Gastrocnemius medialis (tissue), 4 donors: ENCODE results near the gene GPR161. TPM values are rescaled to one million over a fixed set of nuclear protein-coding genes. Genes with fewer than 3 reads are reported as not detected.
"Not testable (repeated sequence)": the region's sequence is repeated elsewhere in the genome, so short reads cannot be mapped to it uniquely, and the experiment has no call there.

Experiments
- ATAC-seq, 2 donors: fragments of 150-250 bp; one replicate each; pipeline ENCODE4 v1.9.1; 2016
- DNase-seq, 2 donors: peaks; one replicate each; pipeline ENCODE4 v3.0.0-alpha.2; 2019
- H3K27ac ChIP-seq, 4 donors: fragments of 200-600 bp; sonication (generic); 1 replicate in 1 of 4; 2 replicates in 3 of 4; pipeline ENCODE4 v1.5.1; 2016 to 2018; ENCODE audit warnings: mild to moderate bottlenecking in 2 of 4, moderate library complexity in 1 of 4
- H3K27me3 ChIP-seq, 3 donors: fragments of 200-600 bp; sonication (generic) in 2 of 3; 1 replicate in 1 of 3; 2 replicates in 2 of 3; pipeline versions ENCODE4 v1.5.1 to v1.6.0; 2016 to 2019; ENCODE audit warnings: mild to moderate bottlenecking in 1 of 3, moderate library complexity in 1 of 3
- H3K36me3 ChIP-seq, 2 donors: fragments of 200-600 bp; sonication (generic) in 1 of 2; one replicate each; pipeline ENCODE4 v1.5.1; 2017 to 2018
- H3K4me1 ChIP-seq, 2 donors: fragments of 200-600 bp; sonication (generic) in 1 of 2; one replicate each; pipeline ENCODE4 v1.5.1; 2016 to 2017; ENCODE audit warnings: mild to moderate bottlenecking in 2 of 2
- H3K4me3 ChIP-seq, 4 donors: fragments of 200-600 bp; sonication (generic) in 3 of 4; 1 replicate in 1 of 4; 2 replicates in 3 of 4; pipeline ENCODE4 v1.5.1; 2016 to 2019; ENCODE audit warnings: mild to moderate bottlenecking in 2 of 4
- H3K9me3 ChIP-seq, 3 donors: fragments of 200-600 bp; sonication (generic) in 2 of 3; 1 replicate in 1 of 3; 2 replicates in 2 of 3; pipeline ENCODE4 v1.5.1; 2016 to 2019
- POLR2A ChIP-seq, 2 donors: fragments of 450-650 bp; IDR thresholded peaks; one replicate each; pipeline ENCODE4 v1.6.1; 2017; ENCODE audit warnings: antibody characterized with exemption in 2 of 2, mild to moderate bottlenecking in 2 of 2, moderate library complexity in 2 of 2
- in situ Hi-C, 4 donors: fragments of 200-750 bp; cut with MboI; loops; one replicate each; pipeline versions ENCODE4 v1.15.0 to v1.8.0; 2017; ENCODE audit warnings: low sequenced_read_pairs in 4 of 4
- intact Hi-C: fragments of 100-400 bp; cut with DNase I; formaldehyde crosslinking; loops from one replicate; pipeline ENCODE4 v1.15.1; 2023; ENCODE audit warnings: low total_unique reads
- total RNA-seq, 4 donors: library from RNA; depleted of rRNA; stranded (reverse); fragments of >200 nt; gene quantifications; one replicate each; pipeline versions ENCODE4 v1.1.0 to v1.2.3, GENCODE V29; 2016
- TF ChIP-seq, protein P1 (sequence below), 5 experiments: fragments of 450-650 bp in 3 of 5; fragments of 200-600 bp in 2 of 5; sonication (generic) in 2 of 5; IDR thresholded peaks in 4 of 5; conservative IDR thresholded peaks in 1 of 5; 1 replicate in 4 of 5; 2 replicates in 1 of 5; pipeline ENCODE4 v1.5.1; 2016 to 2019; ENCODE audit warnings: antibody characterized with exemption in 5 of 5, mild to moderate bottlenecking in 3 of 5, moderate library complexity in 3 of 5

The GPR161 gene
- total RNA-seq, result 1 to 10 TPM in 1 of 4 donors, under 1 TPM in 3; 0.31 to 1.0 (median 0.86) TPM

DNA sequence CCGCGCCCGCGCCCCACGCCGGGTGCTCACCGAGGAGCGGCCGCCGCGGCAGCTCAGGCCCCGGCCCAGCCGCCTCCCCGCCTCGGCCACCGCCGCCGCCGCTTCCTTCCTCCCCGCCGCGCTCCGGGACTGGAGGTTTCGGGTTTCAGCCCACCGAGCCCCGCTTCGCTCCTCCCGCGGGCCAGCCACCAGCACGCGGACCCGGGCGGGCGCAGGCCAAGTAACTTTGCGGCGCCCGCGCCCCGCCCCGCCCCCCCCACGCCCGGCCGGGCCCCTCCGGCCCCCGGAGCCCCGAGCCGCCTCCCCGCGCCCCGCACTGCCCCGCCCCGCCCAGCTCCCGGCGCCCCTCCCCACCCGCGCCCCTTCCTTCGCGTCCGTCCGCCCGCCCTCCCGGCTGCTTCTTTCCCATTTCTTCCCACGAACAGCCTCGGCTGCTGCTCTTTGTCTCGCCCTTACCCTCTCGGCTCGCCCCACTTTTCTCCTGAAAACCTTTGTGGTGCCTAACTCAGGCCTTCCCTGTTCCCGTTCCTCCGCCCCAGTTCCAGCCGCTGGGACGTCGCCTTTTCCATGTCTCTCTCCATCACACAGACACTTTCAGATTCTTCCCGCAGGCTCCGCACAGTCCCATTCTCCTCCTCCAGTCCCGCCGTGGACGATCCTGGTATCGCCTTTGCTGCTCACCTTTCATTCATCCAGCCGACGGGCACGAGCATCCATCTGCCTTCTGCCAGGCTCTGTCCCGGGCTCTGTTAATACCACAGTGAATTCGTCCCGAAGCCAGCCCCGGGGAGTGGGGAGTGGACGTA is at the start of gene GPR161:
Gene GPR161 (minus strand): TSS at position 222 of the 806 bp plus-strand sequence. CDS start 32,080 bp downstream, outside the sequence.
- Histone ChIP-seq H3K27me3 (peaks cover 14 to 28% (median 22%) of the 10 kb centered on the region in 3 donors), H3K4me3 (peak within 1 kb of the TSS; percentile 57 to 84 (median 75)), H3K9me3 (no peaks in the 10 kb centered on the region), H3K4me1 (peaks cover 7 to 10% of the 10 kb centered on the region in 2 donors), H3K27ac (peak within 1 kb of the TSS; percentile 70 to 75 (median 73)), H3K36me3 (no peaks in the 10 kb centered on the region)
- TF ChIP-seq, protein P1, sequence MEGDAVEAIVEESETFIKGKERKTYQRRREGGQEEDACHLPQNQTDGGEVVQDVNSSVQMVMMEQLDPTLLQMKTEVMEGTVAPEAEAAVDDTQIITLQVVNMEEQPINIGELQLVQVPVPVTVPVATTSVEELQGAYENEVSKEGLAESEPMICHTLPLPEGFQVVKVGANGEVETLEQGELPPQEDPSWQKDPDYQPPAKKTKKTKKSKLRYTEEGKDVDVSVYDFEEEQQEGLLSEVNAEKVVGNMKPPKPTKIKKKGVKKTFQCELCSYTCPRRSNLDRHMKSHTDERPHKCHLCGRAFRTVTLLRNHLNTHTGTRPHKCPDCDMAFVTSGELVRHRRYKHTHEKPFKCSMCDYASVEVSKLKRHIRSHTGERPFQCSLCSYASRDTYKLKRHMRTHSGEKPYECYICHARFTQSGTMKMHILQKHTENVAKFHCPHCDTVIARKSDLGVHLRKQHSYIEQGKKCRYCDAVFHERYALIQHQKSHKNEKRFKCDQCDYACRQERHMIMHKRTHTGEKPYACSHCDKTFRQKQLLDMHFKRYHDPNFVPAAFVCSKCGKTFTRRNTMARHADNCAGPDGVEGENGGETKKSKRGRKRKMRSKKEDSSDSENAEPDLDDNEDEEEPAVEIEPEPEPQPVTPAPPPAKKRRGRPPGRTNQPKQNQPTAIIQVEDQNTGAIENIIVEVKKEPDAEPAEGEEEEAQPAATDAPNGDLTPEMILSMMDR (IDR thresholded peaks at IDR 0.05 in 4 of 5, conservative IDR thresholded peaks at IDR 0.05 in 1 of 5), result no peak
- no peak for TF ChIP-seq POLR2A (IDR thresholded peaks at IDR 0.05)
- in situ Hi-C loops (no loop called here), intact Hi-C loops (no loop called here)
- peak; percentile 66 for ATAC-seq
- DNase-seq, result peak in 1 of 2 donors; percentile 16

GRCh38 chr1:168181063-168181720 is 44.5 kb upstream of the GPR161 start:
- not testable (repeated sequence) for H3K9me3 ChIP-seq

GRCh38 chr1:168180148-168180524 is 43.4 kb upstream of the GPR161 start:
- H3K4me3 ChIP-seq, result peak overlapping the region; percentile 72 to 83 (median 74)
- H3K27me3 ChIP-seq, result no peaks in the 10 kb centered on the region
- H3K4me1 ChIP-seq, result peaks cover 9 to 10% of the 10 kb centered on the region in 2 donors
- H3K27ac ChIP-seq, result peak overlapping the region; percentile 85 to 91 (median 90)
- DNase-seq, result no peak
- no peak for ATAC-seq
- intact Hi-C loops (no loop called here), in situ Hi-C loops (no loop called here)
- TF ChIP-seq POLR2A (IDR thresholded peaks at IDR 0.05), result no peak
- TF ChIP-seq, protein P1 (IDR thresholded peaks at IDR 0.05 in 4 of 5, conservative IDR thresholded peaks at IDR 0.05 in 1 of 5), result no peak
- H3K36me3 ChIP-seq, result peaks cover 0 to 5% of the 10 kb centered on the region in 2 donors
- no peaks in the 10 kb centered on the region for H3K9me3 ChIP-seq

More at GRCh38 chr1:168181063-168181720, 44.5 kb upstream of the GPR161 start:
- H3K27me3 ChIP-seq, intact Hi-C loops, H3K4me3 ChIP-seq, H3K27ac ChIP-seq, in situ Hi-C loops, ATAC-seq, DNase-seq, H3K36me3 ChIP-seq: not testable (repeated sequence)
- H3K4me1 ChIP-seq, result peaks cover 9 to 10% of the 10 kb centered on the region in 2 donors

DNA sequence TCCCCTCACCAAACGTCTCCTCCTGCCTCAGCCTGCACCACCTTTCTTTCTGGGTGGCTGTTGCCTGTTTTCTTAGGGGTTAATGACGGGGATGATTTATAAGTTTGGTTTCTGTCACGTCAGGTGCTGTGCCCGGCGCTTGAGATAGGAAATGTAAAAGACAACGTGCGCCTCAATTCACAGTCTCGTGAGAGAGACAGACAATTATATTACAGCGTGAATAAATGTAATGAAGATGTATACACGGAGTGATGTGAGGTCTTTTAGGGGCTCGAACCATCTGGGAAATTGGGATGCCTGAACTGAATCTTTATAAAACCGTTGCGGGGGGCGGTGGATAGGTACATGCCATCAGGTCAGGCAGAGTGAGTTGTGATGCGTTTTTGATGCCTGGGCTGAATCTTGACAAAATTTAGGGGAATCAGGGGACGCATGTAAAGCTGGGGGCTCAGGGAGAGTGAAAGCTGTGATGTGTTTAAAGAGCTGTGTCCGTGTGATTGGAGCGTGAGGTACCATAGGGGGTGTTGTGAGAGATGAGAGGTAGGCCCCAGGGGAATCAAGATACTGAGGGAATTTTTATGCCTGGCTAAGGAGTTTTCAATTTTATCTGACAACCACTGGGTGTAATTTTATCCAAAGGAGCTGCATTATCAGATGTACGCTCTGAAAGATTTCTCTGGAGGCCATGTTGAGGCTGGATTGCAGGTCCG is 42.9 kb upstream of the GPR161 start:
- peak overlapping the region; percentile 85 to 91 (median 90) for H3K27ac ChIP-seq
- in situ Hi-C loops (no loop called here), intact Hi-C loops (loop anchor here (2.0 kb wide), 1 partner anchor 45 kb away; no protein-coding TSS in a partner anchor)
- no peaks in the 10 kb centered on the region for H3K9me3 ChIP-seq
- H3K4me1 ChIP-seq, result peaks cover 9 to 10% of the 10 kb centered on the region in 2 donors
- peaks cover 0 to 2% of the 10 kb centered on the region in 2 donors for H3K36me3 ChIP-seq
- ATAC-seq (peak; percentile 2 to 9), DNase-seq (no peak)
- H3K27me3 ChIP-seq, result no peaks in the 10 kb centered on the region
- peak overlapping the region; percentile 72 to 83 (median 74) for H3K4me3 ChIP-seq
- TF ChIP-seq, protein P1 (IDR thresholded peaks at IDR 0.05 in 4 of 5, conservative IDR thresholded peaks at IDR 0.05 in 1 of 5), result no peak
- no peak for TF ChIP-seq POLR2A (IDR thresholded peaks at IDR 0.05)
